Common myeloid progenitor, CD34-positive (primary cell): ENCODE results near the gene C1orf35.
"Not testable (repeated sequence)": the region's sequence is repeated elsewhere in the genome, so short reads cannot be mapped to it uniquely, and the experiment has no call there.

Experiments used
- CTCF ChIA-PET: fragments of 350-600 bp; sonication (Branson Sonifier 250); formaldehyde crosslinking; loops from one replicate; lab custom pipeline; 2021; ENCODE audit warnings: antibody characterized with exemption; lab: Charles Lee
- POLR2A ChIA-PET: fragments of 350-600 bp; sonication (Branson Sonifier 250); formaldehyde crosslinking; loops from one replicate; lab custom pipeline; 2021; ENCODE audit warnings: antibody characterized with exemption; lab: Charles Lee
- DNase-seq, 3 donors: peaks; one replicate each; pipeline versions ENCODE4 v3.0.0 to v3.0.0-alpha.2; 2013
- H3K27ac ChIP-seq, 2 experiments: 1 replicate in 1 of 2; 2 replicates in 1 of 2; pipeline ENCODE4 v1.7.0; 2013; ENCODE audit warnings: inconsistent platforms in 2 of 2, low read length in 2 of 2, mild to moderate bottlenecking in 2 of 2, low read depth in 1 of 2, moderate library complexity in 1 of 2; ENCODE audit not compliant: severe bottlenecking in 2 of 2, insufficient read depth in 1 of 2, poor library complexity in 1 of 2
- H3K27me3 ChIP-seq, 5 experiments: replicated peaks in 2 of 5; 1 replicate in 3 of 5; 2 replicates in 2 of 5; pipeline versions ENCODE4 v1.6.1 to v1.7.0; 2013; ENCODE audit warnings: low read length in 4 of 5, mild to moderate bottlenecking in 2 of 5, moderate library complexity in 2 of 5, inconsistent platforms in 1 of 5; ENCODE audit not compliant: insufficient read depth in 5 of 5, control insufficient read depth in 4 of 5
- H3K36me3 ChIP-seq, 4 experiments: 1 replicate in 2 of 4; 2 replicates in 2 of 4; pipeline versions ENCODE4 v1.6.1 to v1.7.0; 2013; ENCODE audit warnings: low read length in 3 of 4, control low read depth in 1 of 4, mild to moderate bottlenecking in 1 of 4; ENCODE audit not compliant: control insufficient read depth in 4 of 4, insufficient read depth in 4 of 4
- H3K4me1 ChIP-seq, 4 experiments: 1 replicate in 3 of 4; 2 replicates in 1 of 4; pipeline versions ENCODE4 v1.6.1 to v1.7.1; 2013; ENCODE audit warnings: low read length in 3 of 4, mild to moderate bottlenecking in 3 of 4, control low read depth in 1 of 4, inconsistent platforms in 1 of 4, moderate library complexity in 1 of 4; ENCODE audit not compliant: control insufficient read depth in 4 of 4, insufficient read depth in 4 of 4; ENCODE audit errors: control extremely low read depth in 1 of 4
- H3K4me3 ChIP-seq, 7 experiments: 1 replicate in 4 of 7; 2 replicates in 3 of 7; pipeline versions ENCODE4 v1.5.1 to v1.7.0; 2013; ENCODE audit warnings: mild to moderate bottlenecking in 7 of 7, low read length in 6 of 7, moderate library complexity in 6 of 7, inconsistent platforms in 2 of 7, low read depth in 2 of 7, control low read depth in 1 of 7; ENCODE audit not compliant: insufficient read depth in 4 of 7, control insufficient read depth in 1 of 7; ENCODE audit errors: extremely low read depth in 1 of 7
- H3K9me3 ChIP-seq, 5 experiments: 1 replicate in 4 of 5; 2 replicates in 1 of 5; pipeline versions ENCODE4 v1.6.1 to v1.7.1; 2013; ENCODE audit warnings: low read length in 4 of 5, mild to moderate bottlenecking in 2 of 5, inconsistent platforms in 1 of 5, low read depth in 1 of 5, moderate library complexity in 1 of 5; ENCODE audit not compliant: control insufficient read depth in 4 of 5, insufficient read depth in 2 of 5; ENCODE audit errors: control extremely low read depth in 1 of 5
- WGBS: methylation state at CpG from one replicate; pipeline ENCODE4 v1.1.5; 2013; ENCODE audit not compliant: insufficient coverage; 5-methylcytosine and 5-hydroxymethylcytosine counted together

Gene C1orf35

DNA sequence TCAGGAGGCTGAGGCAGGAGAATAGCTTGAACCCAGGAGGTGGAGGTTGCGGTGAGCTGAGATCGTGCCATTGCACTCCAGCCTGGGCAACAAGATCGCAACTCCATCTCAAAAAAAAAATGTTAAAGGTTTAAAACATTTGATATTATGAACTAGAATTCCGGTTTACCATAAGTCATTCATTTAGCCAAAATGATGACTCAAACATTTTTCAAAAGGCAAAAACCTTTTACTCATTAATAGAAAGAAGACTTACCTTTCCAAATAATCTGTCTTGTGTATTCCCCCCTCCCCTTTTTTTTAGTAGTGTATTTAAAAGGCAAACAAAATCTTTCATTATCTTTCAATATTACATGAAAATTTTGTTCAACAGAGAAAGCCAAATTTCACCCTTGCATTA is 14.2 kb upstream of the C1orf35 start:
- POLR2A ChIA-PET = no interaction called here
- Histone ChIP-seq H3K4me1 (peaks cover 0 to 6% (median 0%) of the 10 kb centered on the region in 4 experiments), H3K27me3 (no peaks in the 10 kb centered on the region), H3K36me3 (no peaks in the 10 kb centered on the region), H3K27ac (no peak overlapping the region), H3K9me3 (no peaks in the 10 kb centered on the region), H3K4me3 (no peak overlapping the region)
- CTCF ChIA-PET = no interaction called here
- no CpG with 5 or more reads among the region's 4 CpGs for WGBS
- DNase-seq = no peak

DNA sequence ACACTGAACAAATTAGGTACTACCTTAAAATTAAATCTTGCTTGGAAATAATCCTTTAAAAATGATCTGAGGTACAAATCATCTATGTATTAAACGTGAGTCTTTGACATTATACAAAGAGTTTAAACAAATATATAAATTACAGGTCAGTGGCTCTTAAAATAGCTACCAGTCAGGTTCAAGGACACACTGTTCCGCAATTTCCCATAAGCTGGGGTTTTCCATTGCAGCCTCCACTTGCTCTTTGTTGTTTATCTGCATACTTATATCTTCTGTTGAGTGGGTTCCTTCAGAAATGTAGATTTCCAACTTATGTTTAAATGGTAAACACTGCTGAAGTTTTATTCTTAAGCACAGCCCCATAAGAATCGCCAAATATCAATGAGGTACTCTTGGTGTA is 11.7 kb upstream of the C1orf35 start:
- WGBS = no CpG with 5 or more reads among the region's 3 CpGs
- no peaks in the 10 kb centered on the region for H3K27me3 ChIP-seq
- H3K36me3 ChIP-seq = no peaks in the 10 kb centered on the region
- DNase-seq = no peak
- ChIA-PET POLR2A (no interaction called here), CTCF (no interaction called here)
- peaks cover 0 to 5% (median 4%) of the 10 kb centered on the region in 4 experiments for H3K4me1 ChIP-seq
- no peak overlapping the region for H3K27ac ChIP-seq
- no peaks in the 10 kb centered on the region for H3K9me3 ChIP-seq
- no peak overlapping the region for H3K4me3 ChIP-seq

DNA sequence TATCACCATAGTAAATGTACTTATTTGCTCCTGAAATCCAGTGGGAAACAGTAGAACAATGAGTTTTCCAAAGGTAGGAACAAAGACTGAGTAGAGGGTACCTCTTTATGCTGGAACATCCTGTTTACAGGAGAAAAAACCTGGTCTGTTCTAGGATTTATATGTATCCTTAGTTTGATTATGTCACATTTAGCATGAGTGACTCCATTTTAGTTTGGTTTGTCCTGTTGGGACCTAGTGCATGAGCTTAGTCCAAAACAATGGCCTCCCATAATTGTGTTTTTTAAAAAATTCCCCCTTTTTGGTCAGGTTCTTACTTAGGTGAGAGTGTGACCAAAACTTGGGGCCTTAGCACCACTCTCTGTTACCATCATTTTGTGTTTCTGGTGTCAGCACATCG is 9.5 kb upstream of the C1orf35 start:
- no peak overlapping the region for H3K4me3 ChIP-seq
- no peaks in the 10 kb centered on the region for H3K9me3 ChIP-seq
- POLR2A ChIA-PET = no interaction called here
- no peaks in the 10 kb centered on the region for H3K27me3 ChIP-seq
- CTCF ChIA-PET = interaction anchor here (1.3 to 1.9 kb wide), 4 partner anchors 11 to 114 kb away, joined by 3 to 7 read pairs (median 4); no protein-coding TSS in a partner anchor
- H3K27ac ChIP-seq = no peak overlapping the region
- 100% methylated on average over 1 of the region's 1 CpG for WGBS
- H3K36me3 ChIP-seq = peaks cover 0 to 5% (median 2%) of the 10 kb centered on the region in 4 experiments
- peaks cover 7 to 23% (median 15%) of the 10 kb centered on the region in 4 experiments for H3K4me1 ChIP-seq
- DNase-seq = no peak

DNA sequence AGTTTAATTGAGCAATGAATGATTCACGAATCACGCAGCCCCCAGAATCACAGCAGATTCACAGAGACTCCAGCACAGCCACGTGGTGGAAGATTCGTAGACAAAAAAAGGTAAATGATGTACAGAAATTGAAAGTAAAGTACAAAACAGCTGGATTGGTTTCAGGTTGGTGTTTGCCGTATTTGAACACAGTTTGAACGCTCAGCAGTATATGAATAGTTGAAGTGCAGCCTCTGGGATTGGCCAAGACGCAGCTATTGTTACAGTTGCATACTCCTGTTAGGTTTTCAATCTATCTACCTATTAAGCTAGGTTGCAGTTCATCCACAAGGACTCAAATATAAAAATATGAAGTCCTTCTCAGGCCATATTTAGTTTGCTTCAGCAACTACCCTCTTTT is 9.0 kb upstream of the C1orf35 start:
- POLR2A ChIA-PET = interaction anchor here (0.6 kb wide), 1 partner anchor 21 kb away, joined by 3 read pairs; no protein-coding TSS in a partner anchor
- H3K36me3 ChIP-seq = peaks cover 0 to 9% (median 5%) of the 10 kb centered on the region in 4 experiments
- CTCF ChIA-PET = interaction anchor here (1.3 to 1.6 kb wide), 2 partner anchors 23 to 113 kb away, joined by 3 to 7 read pairs; no protein-coding TSS in a partner anchor
- no peak overlapping the region for H3K27ac ChIP-seq
- no peaks in the 10 kb centered on the region for H3K27me3 ChIP-seq
- DNase-seq = no peak
- 98% methylated on average over 4 of the region's 7 CpGs for WGBS
- no peaks in the 10 kb centered on the region for H3K9me3 ChIP-seq
- H3K4me3 ChIP-seq = no peak overlapping the region
- H3K4me1 ChIP-seq = peaks cover 7 to 24% (median 15%) of the 10 kb centered on the region in 4 experiments

DNA sequence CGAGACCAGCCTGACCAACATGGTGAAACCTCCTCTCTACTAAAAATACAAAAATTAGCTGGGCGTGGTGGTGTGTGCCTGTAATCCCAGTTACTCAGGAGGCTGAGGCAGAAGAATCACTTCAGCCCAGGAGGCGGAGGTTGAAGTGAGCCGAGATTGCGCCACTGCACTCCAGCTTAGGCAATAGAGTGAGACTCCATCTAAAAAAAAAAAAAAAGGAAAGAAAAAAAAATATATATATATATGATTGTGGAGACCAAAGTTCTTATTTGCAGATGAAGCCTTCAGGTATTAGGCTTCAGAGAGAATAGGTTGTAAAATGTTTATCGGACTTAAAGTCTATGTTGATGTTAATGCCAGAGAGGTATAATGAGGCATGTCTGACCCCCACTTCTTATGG is 8.2 kb upstream of the C1orf35 start:
- DNase-seq, H3K27ac ChIP-seq, H3K27me3 ChIP-seq, H3K4me3 ChIP-seq, POLR2A ChIA-PET, H3K9me3 ChIP-seq: not testable (repeated sequence)
- 100% methylated on average over 1 of the region's 6 CpGs for WGBS
- CTCF ChIA-PET = interaction anchor here (0.9 to 1.3 kb wide), 5 partner anchors 12 to 106 kb away, joined by 3 to 5 read pairs (median 3); no protein-coding TSS in a partner anchor
- peaks cover 0 to 15% (median 12%) of the 10 kb centered on the region in 4 experiments for H3K36me3 ChIP-seq
- H3K4me1 ChIP-seq = peaks cover 7 to 24% (median 15%) of the 10 kb centered on the region in 4 experiments

DNA sequence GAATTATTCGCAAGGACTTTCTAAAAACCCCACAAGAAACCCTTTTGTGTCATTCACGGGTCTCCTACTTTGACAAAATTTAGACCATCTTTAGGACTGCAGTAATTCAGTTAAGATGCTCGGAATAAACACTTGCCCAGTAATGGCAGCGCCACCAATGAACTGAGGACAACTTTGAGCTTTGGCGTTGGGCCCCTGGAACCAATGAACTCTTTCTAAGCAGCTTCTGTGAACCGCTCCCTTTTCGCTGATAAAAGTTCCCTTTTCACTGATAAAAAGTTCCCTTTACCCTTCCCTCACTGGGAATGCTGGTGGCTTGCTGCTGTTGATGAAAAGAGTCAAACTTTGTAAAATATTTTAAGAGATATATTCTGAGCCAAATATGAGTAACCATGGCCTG is 7.4 kb upstream of the C1orf35 start:
- Histone ChIP-seq H3K27ac (no peak overlapping the region), H3K4me1 (peaks cover 7 to 24% (median 15%) of the 10 kb centered on the region in 4 experiments), H3K27me3 (no peaks in the 10 kb centered on the region), H3K4me3 (peak overlapping the region in 2 of 7 experiments; percentile 95 to 97), H3K36me3 (peaks cover 0 to 22% (median 20%) of the 10 kb centered on the region in 4 experiments), H3K9me3 (no peaks in the 10 kb centered on the region)
- no peak for DNase-seq
- POLR2A ChIA-PET = interaction anchor here (1.4 kb wide), 1 partner anchor 11 kb away, joined by 3 read pairs; no protein-coding TSS in a partner anchor
- CTCF ChIA-PET = interaction anchor here (0.9 to 2.0 kb wide), 7 partner anchors 13 to 111 kb away, joined by 3 to 5 read pairs (median 3); partner anchors contain the start of gene IBA57
- WGBS = 94% methylated on average over 6 of the region's 7 CpGs

DNA sequence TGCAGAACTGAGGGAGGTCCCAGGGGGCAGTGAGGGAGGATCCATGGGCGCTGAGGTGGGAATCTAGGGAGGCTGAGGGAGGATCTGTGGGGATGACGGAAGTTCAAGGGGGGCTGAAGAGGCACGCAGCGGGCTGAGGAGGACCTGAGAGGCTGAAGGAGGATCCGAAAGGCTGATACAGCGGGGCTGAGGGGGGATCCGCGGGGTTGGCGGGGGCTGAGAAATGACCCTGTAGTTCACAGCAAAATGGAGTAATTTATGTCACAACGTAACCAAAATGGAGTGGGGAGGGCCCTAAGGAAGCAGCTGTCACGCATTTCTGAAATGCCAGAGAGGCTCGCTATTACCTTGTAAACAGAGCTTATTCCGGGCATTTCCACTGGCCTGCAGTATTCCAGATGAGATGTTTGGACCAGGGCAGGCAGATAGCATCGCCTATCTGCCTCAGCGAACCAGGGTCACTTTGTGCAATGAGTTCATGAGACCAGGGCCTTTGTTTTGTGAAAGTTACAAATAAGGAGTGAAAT is 6.9 kb upstream of the C1orf35 start:
- WGBS = 32% methylated on average over 11 of the region's 15 CpGs
- peak in 2 of 3 donors; percentile 58 to 71 for DNase-seq
- peaks cover 0 to 27% (median 21%) of the 10 kb centered on the region in 4 experiments for H3K36me3 ChIP-seq
- ChIA-PET POLR2A (interaction anchor here (0.6 to 1.4 kb wide), 2 partner anchors 10 to 215 kb away, joined by 3 read pairs; no protein-coding TSS in a partner anchor), CTCF (interaction anchor here (0.8 to 2.0 kb wide), 5 partner anchors 19 to 110 kb away, joined by 3 to 5 read pairs (median 3); partner anchors contain the start of gene IBA57)
- H3K27me3 ChIP-seq = no peaks in the 10 kb centered on the region
- H3K4me1 ChIP-seq = peaks cover 7 to 24% (median 15%) of the 10 kb centered on the region in 4 experiments
- no peaks in the 10 kb centered on the region for H3K9me3 ChIP-seq
- H3K27ac ChIP-seq = peak overlapping the region; percentile 54 to 89
- peak overlapping the region; percentile 87 to 99 (median 95) for H3K4me3 ChIP-seq
